Stimulated activated naive CD4-positive, alpha-beta T cell (primary cell): ENCODE results near the gene FER1L5.

Experiments
- DNase-seq, 6 experiments: peaks; one replicate each; lab custom pipeline; 2025; lab: John Stamatoyannopoulos, UW

The FER1L5 gene

DNA sequence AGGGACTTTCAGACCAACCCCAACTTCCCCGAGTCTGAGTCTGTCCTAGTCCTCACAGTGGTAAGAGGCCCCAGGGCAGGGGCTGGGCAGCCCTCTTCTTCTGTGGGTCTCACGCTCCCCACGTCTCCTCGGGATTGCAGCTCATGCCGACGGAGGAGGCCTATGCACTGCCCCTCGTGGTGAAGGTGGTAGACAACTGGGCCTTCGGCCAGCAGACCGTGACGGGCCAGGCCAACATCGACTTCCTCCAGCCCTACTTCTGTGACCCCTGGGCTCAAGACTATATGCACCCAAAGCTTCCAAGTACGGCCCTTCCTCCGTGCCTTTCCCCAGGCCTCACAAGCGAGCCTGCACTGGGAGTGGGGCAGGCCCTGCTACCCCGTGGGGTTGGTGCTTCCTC is 53.0 kb downstream of the FER1L5 start:
- DNase-seq, result no peak

DNA sequence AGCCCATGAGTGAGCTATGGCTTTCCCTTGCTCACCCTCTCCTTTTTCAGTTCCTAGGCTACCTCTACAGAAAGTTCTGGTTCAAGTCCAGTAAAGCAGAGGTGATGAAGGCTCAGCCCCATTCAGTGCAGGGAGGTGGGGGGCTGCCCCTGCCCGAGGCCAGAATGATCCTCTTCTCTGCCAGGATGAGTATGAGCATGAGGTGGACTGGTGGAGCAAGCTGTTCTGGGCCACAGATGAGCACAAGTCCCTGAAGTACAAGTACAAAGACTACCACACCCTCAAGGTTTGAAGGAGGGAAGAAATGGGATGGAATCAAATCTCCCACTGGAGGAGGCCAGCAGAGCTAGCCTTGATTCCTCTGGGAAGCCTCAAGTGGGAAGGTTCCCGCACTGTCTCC is 54.9 kb downstream of the FER1L5 start:
- DNase-seq, result no peak

DNA sequence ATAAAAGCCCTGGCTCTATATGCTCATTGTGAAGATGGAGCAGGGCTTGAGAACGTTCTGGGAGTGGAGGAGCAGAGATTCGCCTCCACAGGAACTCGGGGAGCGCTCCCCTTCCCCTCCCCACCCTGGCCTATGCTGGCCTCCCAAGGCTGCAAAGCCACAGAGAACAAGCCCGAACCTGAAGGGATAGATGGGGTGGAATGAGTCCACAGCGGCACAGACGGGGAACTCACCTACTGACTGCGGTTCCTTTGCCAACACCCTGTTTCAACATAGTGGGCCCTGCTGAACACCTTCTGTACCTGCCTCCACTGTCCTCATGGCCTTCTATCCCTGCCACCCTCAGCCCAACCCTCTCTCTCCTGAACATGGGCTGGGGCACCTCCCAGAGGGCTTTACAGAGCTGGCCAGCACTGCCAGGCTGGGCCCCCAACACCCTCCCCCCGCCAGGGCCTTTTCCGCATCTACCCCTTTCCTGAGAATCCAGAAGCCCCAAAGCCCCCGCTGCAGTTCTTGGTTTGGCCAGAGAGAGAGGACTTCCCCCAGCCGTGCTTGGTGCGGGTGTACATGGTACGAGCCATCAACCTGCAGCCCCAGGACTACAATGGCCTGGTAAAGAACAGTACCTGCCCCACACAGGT is 55.8 kb downstream of the FER1L5 start:
- no peak for DNase-seq

DNA sequence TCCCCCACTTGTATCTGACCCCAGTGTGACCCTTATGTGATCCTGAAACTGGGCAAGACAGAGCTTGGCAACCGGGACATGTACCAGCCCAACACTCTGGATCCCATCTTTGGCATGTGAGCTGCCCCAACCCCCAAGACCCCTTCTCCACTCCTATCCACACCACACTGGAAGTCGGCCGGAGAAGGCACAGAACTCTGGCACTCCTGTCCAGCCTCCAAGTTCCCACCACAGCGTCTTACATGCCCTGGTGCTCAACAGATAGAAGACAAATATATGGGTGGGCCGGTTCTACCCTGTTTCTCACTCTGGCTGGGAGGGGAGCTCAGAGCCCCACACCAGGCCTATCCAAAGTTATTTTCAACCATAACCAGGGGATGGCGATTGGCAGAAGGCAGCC is 56.5 kb downstream of the FER1L5 start:
- DNase-seq, result no peak

DNA sequence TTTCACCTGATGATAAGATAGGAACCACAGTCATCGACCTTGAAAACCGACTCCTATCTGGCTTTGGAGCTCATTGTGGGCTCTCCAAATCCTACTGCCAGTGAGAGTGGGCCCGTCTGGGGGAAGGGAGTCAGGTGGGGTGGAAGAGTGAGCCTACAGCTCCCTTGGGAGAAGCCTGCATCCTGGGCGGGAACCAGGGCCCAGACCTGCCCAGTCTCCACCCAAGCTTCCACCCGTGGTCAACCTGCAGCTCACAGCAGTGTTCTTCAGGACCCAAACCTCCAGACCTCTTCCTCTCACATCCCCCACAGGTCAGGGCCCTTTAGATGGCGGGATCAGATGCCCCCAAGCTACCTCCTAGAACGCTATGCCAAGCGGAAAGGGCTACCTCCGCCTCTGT is 57.1 kb downstream of the FER1L5 start:
- no peak for DNase-seq

DNA sequence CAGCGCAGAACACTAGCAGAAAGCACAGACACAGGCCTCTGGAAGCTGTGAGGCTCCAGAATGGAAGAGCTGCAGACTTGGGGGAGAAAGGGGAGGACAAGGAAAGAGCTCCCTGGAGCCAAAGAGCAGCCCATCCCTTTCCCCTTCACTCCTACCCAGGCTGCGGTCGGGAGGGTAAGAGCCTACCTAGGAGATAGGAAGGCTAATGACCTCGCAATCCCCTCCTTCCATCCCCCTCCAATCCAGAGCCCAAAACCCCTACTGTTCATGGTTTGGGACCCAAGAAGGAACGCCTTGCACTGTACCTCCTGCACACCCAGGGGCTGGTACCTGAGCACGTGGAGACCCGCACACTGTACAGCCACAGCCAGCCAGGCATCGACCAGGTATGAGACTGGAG is 57.5 kb downstream of the FER1L5 start:
- DNase-seq, result no peak

DNA sequence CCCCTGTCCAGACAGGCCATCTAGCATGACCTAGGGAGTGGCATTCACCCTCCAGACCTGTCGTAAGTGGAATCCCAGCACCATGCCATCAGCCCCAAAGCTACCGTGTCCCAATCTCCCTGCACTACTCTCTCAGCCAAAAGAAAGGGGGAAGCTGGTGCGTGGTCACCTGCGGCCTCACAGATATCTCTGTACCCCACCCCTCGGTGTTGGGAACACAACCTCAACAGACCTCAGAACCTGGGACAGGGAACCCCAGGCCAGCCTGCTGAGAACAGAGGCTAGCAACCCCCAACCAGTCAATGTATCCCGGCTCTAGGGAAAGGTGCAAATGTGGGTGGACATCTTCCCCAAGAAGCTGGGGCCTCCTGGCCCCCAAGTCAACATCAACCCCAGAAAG is 59.1 kb downstream of the FER1L5 start:
- no peak for DNase-seq

DNA sequence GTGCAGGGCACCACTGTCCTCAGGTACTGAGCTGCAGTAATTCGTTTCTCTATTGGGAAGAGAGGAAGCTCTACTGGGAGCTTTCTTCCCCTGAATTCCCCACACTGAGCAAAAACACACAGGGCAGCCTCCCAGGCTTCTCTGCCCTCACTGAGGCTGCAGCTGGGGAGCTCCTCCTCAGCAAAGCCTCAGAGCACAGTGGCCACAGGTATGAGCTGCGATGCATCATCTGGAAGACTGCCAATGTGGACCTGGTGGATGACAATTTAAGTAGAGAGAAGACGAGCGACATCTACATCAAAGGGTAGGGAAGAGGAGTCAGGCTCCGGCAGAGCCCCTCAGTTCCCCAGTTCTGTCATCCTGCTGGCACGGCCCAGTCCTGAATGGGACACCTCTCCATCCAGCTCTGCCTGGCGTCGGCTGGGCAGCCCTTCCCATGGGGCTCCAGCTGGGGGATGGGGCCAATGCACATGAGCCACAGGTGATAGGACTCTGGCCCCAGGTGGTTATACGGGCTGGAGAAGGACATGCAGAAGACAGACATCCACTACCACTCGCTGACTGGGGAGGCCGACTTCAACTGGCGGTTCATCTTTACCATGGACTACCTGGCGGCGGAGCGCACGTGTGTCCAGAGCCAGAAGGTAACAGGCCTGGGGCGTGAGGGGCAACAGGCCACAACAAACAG is 59.7 kb downstream of the FER1L5 start:
- DNase-seq, result no peak

DNA sequence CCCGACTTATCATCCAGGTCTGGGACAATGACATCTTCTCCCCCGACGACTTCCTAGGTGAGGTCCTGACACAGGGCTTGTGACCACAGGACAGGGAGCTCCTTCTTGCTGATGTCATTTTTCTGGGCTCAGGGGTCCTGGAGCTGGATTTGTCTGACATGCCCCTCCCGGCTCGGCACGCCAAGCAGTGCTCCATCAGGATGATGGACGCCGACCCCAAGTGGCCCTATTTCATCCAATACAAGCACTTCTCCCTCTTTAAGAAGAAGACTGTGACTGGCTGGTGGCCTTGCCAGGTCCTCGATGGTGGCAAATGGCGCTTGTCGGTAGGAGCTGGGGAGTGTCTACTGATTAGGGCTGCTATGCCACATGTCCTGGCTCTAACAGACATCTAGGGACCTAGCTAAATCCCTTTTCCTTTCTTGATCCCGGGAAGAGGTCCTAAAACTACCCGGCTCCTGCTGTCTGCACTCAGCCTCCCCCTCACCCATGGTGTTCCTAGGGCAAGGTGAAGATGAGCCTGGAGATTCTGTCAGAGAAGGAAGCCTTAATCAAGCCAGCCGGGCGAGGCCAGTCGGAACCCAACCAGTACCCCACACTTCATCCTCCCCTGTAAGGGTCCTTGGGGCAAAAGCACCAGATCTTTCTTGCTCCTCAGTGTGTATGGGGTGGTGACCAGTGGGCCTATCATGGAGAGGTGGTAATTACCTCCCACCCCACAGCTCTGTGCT is 60.6 kb downstream of the FER1L5 start:
- DNase-seq, result no peak

DNA sequence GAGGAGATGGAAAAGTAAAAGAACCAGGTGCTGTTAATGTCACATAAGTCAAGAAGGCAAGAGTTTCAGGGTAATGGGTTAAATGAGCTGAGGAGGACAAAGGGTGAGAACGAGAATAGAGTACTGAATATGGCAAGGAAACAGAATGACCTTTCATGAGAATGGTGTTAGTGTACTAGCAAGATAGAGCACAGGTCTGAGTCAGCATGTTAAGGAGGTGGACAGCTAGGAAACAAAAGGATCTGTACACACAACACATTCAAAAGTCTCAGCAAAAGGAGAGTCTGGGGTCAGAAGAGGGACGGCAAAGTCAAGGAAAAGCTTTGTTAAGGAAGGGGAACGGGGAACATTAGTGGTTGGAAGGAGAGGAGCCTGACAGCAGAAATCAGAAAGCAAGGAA is 68.4 kb downstream of the FER1L5 start:
- no peak for DNase-seq

DNA sequence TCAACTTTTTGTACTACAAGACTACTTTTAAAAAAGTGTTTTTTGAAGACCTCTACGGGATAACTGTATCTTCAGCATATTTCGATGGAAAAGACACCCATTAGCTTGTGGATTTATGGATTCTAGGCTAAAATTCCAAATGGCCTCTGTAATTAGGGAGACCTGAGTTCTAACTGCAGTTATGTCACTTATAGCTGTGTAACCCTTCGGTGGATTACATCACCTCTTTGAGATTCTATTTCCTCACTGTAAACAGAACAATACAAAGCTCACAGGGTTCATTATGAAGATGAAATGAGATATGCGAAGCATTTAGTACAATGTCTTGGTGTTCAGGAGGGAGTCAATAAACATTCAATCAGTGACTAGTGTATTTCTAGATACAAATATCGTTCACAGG is 73.1 kb downstream of the FER1L5 start:
- no peak for DNase-seq

DNA sequence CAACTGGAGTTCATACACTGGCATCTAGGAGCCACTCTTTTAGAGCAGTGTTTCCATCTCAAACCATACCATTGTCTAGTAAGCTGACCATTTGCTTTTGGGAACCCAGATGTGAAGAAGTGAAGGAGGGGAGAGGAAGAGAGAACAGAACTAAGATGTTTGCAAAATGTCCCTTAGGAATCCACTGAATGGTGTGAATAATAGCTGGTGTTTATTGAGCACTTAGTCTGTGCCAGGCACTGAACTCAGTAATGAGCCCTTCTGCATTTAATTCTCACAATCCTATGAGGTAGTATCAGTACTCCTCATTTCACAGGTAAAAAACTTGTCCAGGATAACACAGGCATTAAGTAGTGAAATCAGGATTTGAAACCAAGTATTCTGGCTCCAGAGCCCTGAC is 73.8 kb downstream of the FER1L5 start:
- DNase-seq, result no peak

DNA sequence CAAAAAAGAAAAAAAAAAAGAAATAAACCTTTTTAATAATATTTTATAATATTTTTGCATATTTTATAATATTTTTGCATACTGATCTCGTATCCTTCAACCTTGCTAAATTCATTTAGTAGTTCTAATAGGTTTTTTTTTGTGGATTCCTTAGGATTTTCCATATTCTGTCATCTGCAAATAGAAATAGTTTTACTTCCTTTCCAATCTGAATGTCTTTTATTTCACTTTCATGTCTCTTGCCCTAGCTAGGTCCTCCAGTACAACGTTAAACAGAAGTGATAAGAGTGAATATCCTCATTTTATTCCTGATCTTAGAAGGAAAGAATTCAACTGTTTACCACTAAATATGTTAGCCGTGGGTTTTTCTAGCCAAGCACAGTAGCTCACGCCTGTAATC is 83.6 kb downstream of the FER1L5 start:
- DNase-seq, result no peak

DNA sequence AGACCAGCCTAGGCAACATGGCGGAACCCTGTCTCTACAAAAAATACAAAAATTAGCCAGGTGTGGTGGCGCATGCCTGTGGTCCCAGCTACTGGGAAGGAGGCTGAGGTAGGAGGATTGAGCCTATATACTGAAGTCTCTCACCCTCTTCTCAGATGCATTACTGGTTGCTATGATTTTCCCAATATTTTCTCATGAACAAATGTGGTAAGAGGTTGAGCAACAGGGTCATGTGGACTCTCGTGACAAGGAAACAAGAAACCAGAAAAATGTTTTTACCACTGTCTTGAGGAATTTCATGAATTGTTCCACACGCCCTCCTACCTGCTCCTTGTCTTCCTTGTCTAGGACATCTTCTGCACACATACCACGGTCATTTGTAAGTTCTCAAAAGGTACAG is 84.9 kb downstream of the FER1L5 start:
- DNase-seq, result no peak

DNA sequence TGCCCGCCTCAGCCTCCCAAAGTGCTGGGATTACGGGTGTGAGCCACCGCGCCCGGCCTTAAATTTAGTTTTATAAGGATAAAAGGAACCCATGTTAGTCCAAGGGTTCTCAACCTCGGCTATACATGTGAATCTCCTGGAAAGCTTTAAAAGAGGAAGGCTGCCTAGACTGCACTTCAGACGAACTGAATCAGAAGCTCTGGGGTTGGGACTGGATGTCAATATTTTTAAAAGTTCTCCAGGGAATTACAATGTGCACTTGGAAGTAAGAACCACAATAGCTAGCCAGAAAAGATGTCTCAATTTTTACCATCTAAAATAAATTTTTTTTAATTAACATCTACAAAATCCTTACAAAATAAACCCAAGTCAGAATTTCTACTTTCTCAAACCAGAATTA is 87.2 kb downstream of the FER1L5 start:
- no peak for DNase-seq

DNA sequence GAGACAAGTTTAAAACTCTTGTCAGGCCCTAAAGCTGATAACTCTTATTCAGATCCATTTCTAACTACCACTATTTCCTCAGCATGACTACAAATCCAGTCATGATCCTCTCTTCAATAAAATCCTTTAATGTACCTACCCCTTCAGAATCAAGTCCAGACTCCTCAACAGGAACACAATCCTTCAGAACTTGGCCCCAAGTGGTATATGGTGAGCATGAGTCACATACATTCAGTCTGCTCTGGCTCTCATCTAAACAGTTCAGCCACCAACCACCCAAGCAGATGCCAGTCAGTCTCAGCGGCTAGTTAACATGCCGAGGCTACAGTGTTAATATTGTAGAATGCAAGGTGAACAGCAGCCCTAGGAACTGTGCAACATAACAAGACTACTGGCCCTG is 87.6 kb downstream of the FER1L5 start:
- DNase-seq, result no peak

DNA sequence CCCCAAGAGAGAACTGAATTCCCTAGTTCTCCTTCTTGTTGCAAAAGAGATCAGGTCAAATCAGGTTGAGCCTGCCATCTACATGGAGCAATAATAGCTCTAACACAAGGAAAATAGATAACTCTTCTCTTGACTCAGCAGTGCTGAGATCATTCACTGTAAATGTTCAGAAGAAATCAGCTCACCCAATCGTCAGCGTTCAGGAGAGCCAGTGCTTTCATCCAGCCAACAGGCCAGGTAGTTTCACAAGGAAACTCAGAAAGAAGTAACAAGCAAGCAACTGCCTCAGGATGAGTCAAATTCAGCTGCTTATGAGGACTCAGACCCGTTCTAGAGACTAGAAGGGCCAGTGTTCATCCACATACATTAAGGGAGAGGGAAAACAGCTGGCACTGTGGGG is 91.4 kb downstream of the FER1L5 start:
- no peak for DNase-seq

DNA sequence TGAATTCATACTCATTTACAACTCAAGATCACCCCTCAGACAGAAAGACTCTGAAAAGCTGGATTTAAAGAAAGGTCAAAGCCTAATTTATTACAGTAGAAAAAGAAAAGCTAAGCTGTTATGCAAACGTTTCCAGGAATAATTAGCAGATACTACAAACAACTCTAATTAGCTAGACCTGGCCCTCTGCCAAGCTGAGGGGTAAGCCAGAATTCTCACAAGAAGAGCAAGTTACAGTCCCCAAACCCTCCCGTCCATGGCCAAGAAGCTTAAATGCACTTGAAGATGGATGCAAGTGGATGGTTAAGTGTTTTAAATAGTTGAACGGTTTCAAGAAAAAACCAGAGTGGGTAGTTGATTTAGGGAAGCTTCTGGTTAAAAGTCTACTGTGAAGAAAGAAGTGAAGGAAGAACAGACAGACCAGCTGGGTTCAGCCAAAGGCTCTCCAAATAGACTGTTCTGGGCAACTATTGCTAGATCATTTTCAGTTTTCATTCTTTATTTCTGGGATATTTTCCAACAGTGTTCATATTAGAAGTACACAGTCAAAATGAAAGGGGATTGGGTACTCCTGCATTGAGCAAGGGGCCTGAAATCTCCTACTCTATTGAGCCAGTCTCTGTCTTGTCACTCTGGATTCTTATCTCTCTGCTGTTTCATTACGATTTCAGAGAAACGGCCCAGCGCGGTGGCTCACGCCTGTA is 92.5 kb downstream of the FER1L5 start:
- no peak for DNase-seq

DNA sequence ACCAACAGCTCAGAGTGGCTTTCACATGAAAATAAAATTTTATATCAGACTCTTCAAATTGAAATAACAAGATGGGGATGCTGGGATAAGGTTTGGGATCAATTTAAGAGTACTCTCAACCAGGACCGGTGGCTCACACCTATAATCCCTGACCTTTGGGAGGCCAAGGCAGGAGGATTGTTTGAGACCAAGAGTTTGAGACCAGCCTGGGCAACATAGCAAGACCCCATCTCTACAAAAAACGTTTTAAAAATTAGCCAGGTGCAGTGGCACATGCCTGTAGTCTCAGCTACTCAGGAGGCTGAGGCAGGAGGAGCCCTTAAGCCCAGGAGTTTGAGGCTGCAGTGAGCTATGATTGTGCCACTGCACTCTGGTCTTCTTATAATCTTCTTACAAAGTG is 94.7 kb downstream of the FER1L5 start:
- no peak for DNase-seq

DNA sequence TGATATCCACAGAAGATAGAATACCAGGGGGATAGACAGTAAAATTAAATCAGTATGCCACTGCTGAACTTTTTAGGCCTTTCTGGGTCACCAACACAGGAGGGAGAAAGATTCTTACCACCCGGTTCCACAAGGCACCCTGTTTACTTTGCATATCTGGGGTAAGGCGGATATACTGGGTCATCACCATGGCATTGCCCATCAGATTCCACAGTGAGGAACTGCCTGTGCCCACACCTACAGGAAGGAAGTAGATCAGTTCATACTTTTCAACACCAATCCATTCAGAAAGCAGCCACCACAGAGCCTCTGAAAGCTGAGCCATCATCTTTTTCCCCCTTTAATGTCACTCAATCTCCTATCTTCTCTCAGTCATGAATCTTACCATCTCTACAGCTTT is 95.3 kb downstream of the FER1L5 start:
- no peak for DNase-seq

DNA sequence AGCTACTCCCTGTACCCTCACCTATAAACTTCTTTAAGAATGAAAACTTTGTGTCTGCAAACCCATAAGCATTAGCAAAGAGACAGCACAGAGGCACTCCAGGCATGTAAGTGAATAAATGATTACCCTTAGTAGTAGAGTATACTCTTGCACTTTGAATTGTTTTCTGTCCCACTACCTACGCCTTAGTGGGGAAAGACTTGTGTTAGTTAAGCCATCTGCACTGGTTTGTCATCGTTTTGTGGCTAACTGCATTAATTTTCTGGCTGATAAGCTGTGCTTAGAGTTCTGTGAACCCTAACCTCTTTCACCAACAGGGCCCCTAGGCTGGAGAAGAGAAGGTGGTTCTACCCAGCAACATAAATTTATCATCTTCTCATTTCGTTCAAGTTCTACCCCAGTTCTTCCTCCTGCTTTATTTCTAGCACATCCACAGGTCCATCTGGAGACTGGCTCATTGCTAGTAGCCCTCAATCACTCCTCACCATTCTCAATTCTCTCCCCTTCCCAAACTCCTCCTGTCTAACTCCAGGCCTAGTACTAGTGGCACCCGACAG is 96.6 kb downstream of the FER1L5 start:
- DNase-seq, result no peak

DNA sequence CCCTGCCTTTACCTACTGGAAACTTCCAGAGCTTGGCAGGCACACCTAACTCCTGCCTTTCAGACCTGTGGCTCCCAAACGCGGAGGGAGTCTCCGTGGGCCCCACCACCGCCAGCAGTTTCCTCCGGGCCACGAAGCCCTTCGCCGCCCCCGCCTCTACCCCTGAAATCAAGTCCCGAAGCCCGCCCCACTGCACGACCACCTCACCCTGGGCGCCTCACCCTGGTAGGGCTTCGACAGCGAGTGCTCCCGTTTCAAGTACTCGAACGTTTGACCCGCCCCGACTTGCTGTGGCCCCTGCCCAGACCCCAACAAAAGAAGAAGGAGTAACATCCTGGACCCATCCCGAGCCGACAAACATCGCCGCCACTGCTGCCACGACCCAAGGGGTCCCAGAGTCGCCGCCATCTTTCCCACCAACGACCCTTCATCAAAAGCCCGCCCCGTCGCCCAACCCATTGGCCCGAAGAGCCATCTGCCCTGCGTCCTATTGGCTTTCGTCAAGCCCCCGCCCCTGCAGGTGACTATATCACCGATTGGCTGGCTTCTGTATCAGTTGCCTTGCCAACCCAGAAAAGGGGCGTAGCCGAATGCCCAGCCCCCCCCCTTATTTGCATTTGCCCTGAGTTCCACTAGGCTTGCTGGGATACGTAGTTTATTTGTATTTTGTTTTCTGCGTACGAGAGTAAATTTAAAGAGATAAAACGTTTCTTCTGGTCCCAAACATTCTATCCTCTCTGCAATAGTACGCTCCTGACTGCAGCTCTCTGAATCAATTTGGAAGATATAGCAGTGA is 97.3 kb downstream of the FER1L5 start, which contains the start of gene LMAN2L:
TSS of gene LMAN2L (minus strand) at position 432 of the 796 bp plus-strand sequence. CDS start at position 408, 24 bp downstream.
- DNase-seq, result peak; percentile 94 to 99 (median 96)
